ENCODE results near the gene TTC19. TPM values are rescaled to one million over a fixed set of nuclear protein-coding genes. Genes with fewer than 3 reads are reported as not detected.

TTC19 gene
- total RNA-seq, result 19.1 and 23.6 TPM in 2 replicates

GRCh38 chr17:15999141-15999973, at the start of gene TTC19, which contains the start of gene ZSWIM7:
TTC19 (plus strand) TSS chr17:15999824; CDS start chr17:15999849, 25 bp downstream.
ZSWIM7 (minus strand) TSS chr17:15999704; CDS start chr17:15999594, 110 bp downstream.

Other genes with a start within 250 kb of the TTC19 start
- gene ADORA2B, start 54.7 kb upstream of the TTC19 start, total RNA-seq, result 12.9 and 22.0 TPM in 2 replicates
- 16.1 and 16.5 TPM in 2 replicates for gene ZSWIM7, start 120 bp upstream of the TTC19 start, total RNA-seq
- gene NCOR1, start 215.7 kb downstream of the TTC19 start, total RNA-seq, result 57.8 and 69.3 TPM in 2 replicates
- gene PIGL, start 217.4 kb downstream of the TTC19 start, total RNA-seq, result 17.2 and 19.1 TPM in 2 replicates